GM12865 (cell line): Measurements from ENCODE around the gene MED16.

Source experiments
- DNase-seq: peaks from one replicate; pipeline ENCODE4 v3.0.0; 2010; ENCODE audit warnings: low read depth
- H3K4me3 ChIP-seq: 2 replicates; pipeline ENCODE4 v1.5.1; 2011; ENCODE audit warnings: mild to moderate bottlenecking, low read depth, low read length, control low read depth
- CTCF ChIP-seq: IDR thresholded peaks from 2 replicates; pipeline ENCODE4 v1.5.1; 2011; ENCODE audit warnings: low read length, control low read depth, low read depth, inconsistent platforms; ENCODE audit not compliant: insufficient read depth; ENCODE audit errors: missing control alignments

The MED16 gene

GRCh38 chr19:900043-900301 is 7.0 kb upstream of the MED16 start:
- no peak for TF ChIP-seq CTCF
- no peak overlapping the region for H3K4me3 ChIP-seq
- DNase-seq: no peak

- H3K4me3 ChIP-seq: no peak overlapping the region
- TF ChIP-seq CTCF: no peak
- DNase-seq: no peak
Measured at GRCh38 chr19:899336-900042, 6.5 kb upstream of the MED16 start.

GRCh38 chr19:898663-899062 is 5.7 kb upstream of the MED16 start:
- DNase-seq: peak; percentile 80

GRCh38 chr19:897442-898039 is 4.6 kb upstream of the MED16 start:
- no peak for TF ChIP-seq CTCF
- DNase-seq: no peak
- no peak overlapping the region for H3K4me3 ChIP-seq

More at GRCh38 chr19:898663-899062, 5.7 kb upstream of the MED16 start:
- no peak overlapping the region for H3K4me3 ChIP-seq
- TF ChIP-seq CTCF: no peak

- DNase-seq: no peak
- TF ChIP-seq CTCF: no peak
- no peak overlapping the region for H3K4me3 ChIP-seq
Measured at GRCh38 chr19:896999-897398, 4.0 kb upstream of the MED16 start.

GRCh38 chr19:896434-896833 is 3.4 kb upstream of the MED16 start:
- no peak for DNase-seq
- no peak overlapping the region for H3K4me3 ChIP-seq
- no peak for TF ChIP-seq CTCF
